HCT116 (cell line): ENCODE data around the gene PIP5K1A. TPM values are rescaled to one million over a fixed set of nuclear protein-coding genes. Genes with fewer than 3 reads are reported as not detected.

Source experiments
- ATAC-seq: fragments of 200-7000 bp; cut with Tn5 transposase; 2 replicates; pipeline ENCODE4 v1.9.1; 2020; ENCODE audit warnings: mild to moderate bottlenecking, moderate library complexity
- BruUV-seq: library from RNA; stranded (reverse); fragments of 400-500 nt; replicated peaks from 2 replicates; lab custom pipeline; 2021; lab: Mats Ljungman, UMichigan
- CTCF ChIA-PET: fragments of 300-600 bp; sonication (Branson Sonifier 250); formaldehyde crosslinking; loops from one replicate; lab custom pipeline; 2021; ENCODE audit warnings: antibody characterized with exemption; lab: Charles Lee
- POLR2A ChIA-PET: fragments of 300-600, 350-600 bp; sonication (Branson Sonifier 250); formaldehyde crosslinking; loops from one replicate; lab custom pipeline; 2021; ENCODE audit warnings: antibody characterized with exemption; lab: Charles Lee
- RAD21 ChIA-PET, 2 experiments: fragments of 300-600 bp; sonication (Branson Sonifier 250); formaldehyde crosslinking; loops; one replicate each; lab custom pipeline; 2023; ENCODE audit warnings: low total read pairs in 2 of 2; ENCODE audit not compliant: uncharacterized antibody in 2 of 2, unreplicated experiment in 2 of 2, low non-redundant PET in 1 of 2; lab: Charles Lee
- DNase-seq: peaks from one replicate; pipeline ENCODE4 v3.0.0-alpha.2; 2010; ENCODE audit warnings: low read depth, low spot score
- H2AFZ ChIP-seq: fragments of 200-600 bp; shearing (Covaris generic), sonication (generic); 2 replicates; pipeline ENCODE4 v1.6.1; 2017; ENCODE audit warnings: low read depth, mixed run types, mixed read lengths, antibody characterized with exemption, low read length; ENCODE audit not compliant: poor library complexity, severe bottlenecking
- H3K27ac ChIP-seq: 2 replicates; pipeline ENCODE4 v1.5.1; 2012; ENCODE audit warnings: low read depth, low read length
- H3K27me3 ChIP-seq: fragments of 200-600 bp; sonication (generic); 2 replicates; pipeline ENCODE4 v1.6.1; 2016; ENCODE audit warnings: mixed run types, low read length, mixed read lengths; ENCODE audit not compliant: insufficient read depth
- H3K36me3 ChIP-seq, 2 experiments: fragments of 200-500 bp in 1 of 2; fragments of 200-600 bp in 1 of 2; sonication (Bioruptor generic) in 1 of 2; sonication (generic) in 1 of 2; 2 replicates each; pipeline versions ENCODE4 v1.5.1 to v1.6.1; 2014 to 2016; ENCODE audit warnings: low read length in 2 of 2, inconsistent platforms in 1 of 2, mixed read lengths in 1 of 2, mixed run types in 1 of 2; ENCODE audit not compliant: insufficient read depth in 2 of 2, control insufficient read depth in 1 of 2
- H3K4me1 ChIP-seq, 2 experiments: fragments of 200-600 bp in 1 of 2; sonication (generic) in 1 of 2; 2 replicates each; pipeline versions ENCODE4 v1.5.1 to v1.6.1; 2012 to 2017; ENCODE audit warnings: low read length in 2 of 2, inconsistent platforms in 1 of 2, mild to moderate bottlenecking in 1 of 2, mixed read lengths in 1 of 2, mixed run types in 1 of 2, moderate library complexity in 1 of 2; ENCODE audit not compliant: insufficient read depth in 2 of 2, control insufficient read depth in 1 of 2
- H3K4me2 ChIP-seq: fragments of 200-600 bp; sonication (generic); 2 replicates; pipeline ENCODE4 v1.6.1; 2017; ENCODE audit warnings: mixed run types, low read length, mixed read lengths
- H3K4me3 ChIP-seq, 2 experiments: fragments of 200-600 bp in 1 of 2; sonication (generic) in 1 of 2; replicated peaks in 1 of 2; 2 replicates each; pipeline ENCODE4 v1.5.1; 2011 to 2016; ENCODE audit warnings: low read length in 2 of 2, control low read depth in 1 of 2, low read depth in 1 of 2, mild to moderate bottlenecking in 1 of 2, mixed read lengths in 1 of 2, mixed run types in 1 of 2
- H3K79me2 ChIP-seq: fragments of 200-600 bp; sonication (generic); 2 replicates; pipeline ENCODE4 v1.6.1; 2017; ENCODE audit warnings: mild to moderate bottlenecking, mixed run types, low read length, moderate library complexity, mixed read lengths; ENCODE audit not compliant: insufficient read depth
- H3K9ac ChIP-seq: fragments of 200-600 bp; sonication (generic); 2 replicates; pipeline ENCODE4 v1.6.1; 2016; ENCODE audit warnings: low read length, mixed read lengths
- H3K9me2 ChIP-seq: fragments of 200-600 bp; sonication (generic), shearing (Covaris generic); 2 replicates; pipeline ENCODE4 v1.6.1; 2017; ENCODE audit warnings: mixed run types, mild to moderate bottlenecking, moderate library complexity; ENCODE audit not compliant: insufficient read depth
- H3K9me3 ChIP-seq, 2 experiments: fragments of 200-500 bp in 1 of 2; fragments of 200-600 bp in 1 of 2; sonication (Bioruptor generic) in 1 of 2; sonication (generic) in 1 of 2; 2 replicates each; pipeline ENCODE4 v1.6.1; 2014 to 2017; ENCODE audit warnings: low read length in 2 of 2, mixed read lengths in 2 of 2, inconsistent platforms in 1 of 2, low read depth in 1 of 2, mild to moderate bottlenecking in 1 of 2, mixed run types in 1 of 2, moderate library complexity in 1 of 2; ENCODE audit not compliant: control insufficient read depth in 1 of 2, insufficient read depth in 1 of 2
- H4K20me1 ChIP-seq: fragments of 200-600 bp; sonication (generic), shearing (Covaris generic); 2 replicates; pipeline ENCODE4 v1.6.1; 2017; ENCODE audit warnings: mixed run types, mild to moderate bottlenecking, moderate library complexity; ENCODE audit not compliant: insufficient read depth
- ATF3 ChIP-seq: IDR thresholded peaks from 2 replicates; pipeline ENCODE4 v1.6.1; 2012
- CBX3 ChIP-seq: IDR thresholded peaks from 2 replicates; pipeline ENCODE4 v1.6.1; 2012; ENCODE audit warnings: low read depth
- CEBPB ChIP-seq: IDR thresholded peaks from 2 replicates; pipeline ENCODE4 v1.6.1; 2012; ENCODE audit warnings: low read depth
- ELF1 ChIP-seq: IDR thresholded peaks from 2 replicates; pipeline ENCODE4 v1.6.1; 2012; ENCODE audit warnings: low read depth, borderline replicate concordance
- FOSL1 ChIP-seq: IDR thresholded peaks from 2 replicates; pipeline ENCODE4 v1.6.1; 2012; ENCODE audit warnings: low read depth
- POLR2A ChIP-seq: IDR thresholded peaks from 2 replicates; pipeline ENCODE4 v1.7.0; 2011; ENCODE audit warnings: borderline replicate concordance; ENCODE audit not compliant: insufficient read depth, insufficient read length; ENCODE audit errors: extremely low read depth
- POLR2AphosphoS5 ChIP-seq: IDR thresholded peaks from 2 replicates; pipeline ENCODE4 v1.6.1; 2011; ENCODE audit warnings: mild to moderate bottlenecking, low read depth, low read length, moderate library complexity
- RAD21 ChIP-seq: IDR thresholded peaks from 2 replicates; pipeline ENCODE4 v1.6.1; 2012; ENCODE audit warnings: low read depth, mild to moderate bottlenecking
- SP1 ChIP-seq: IDR thresholded peaks from 2 replicates; pipeline ENCODE4 v1.6.1; 2012; ENCODE audit warnings: low read depth
- ZFX ChIP-seq: fragments of 450-650 bp; IDR thresholded peaks from 2 replicates; pipeline ENCODE4 v1.6.1; 2017
- ZNF274 ChIP-seq: fragments of 200-500 bp; sonication (Bioruptor generic); IDR thresholded peaks from 2 replicates; pipeline ENCODE4 v1.6.1; 2014; ENCODE audit warnings: mild to moderate bottlenecking, low read depth, low read length, inconsistent platforms
- intact Hi-C: fragments of 100-400 bp; cut with micrococcal nuclease; formaldehyde crosslinking; loops from 2 replicates; pipeline ENCODE4 v1.10.0; 2022
- total RNA-seq: library from RNA; stranded (reverse); gene quantifications from one replicate; pipeline ENCODE4 v1.2.1, GENCODE V29; 2021; ENCODE audit not compliant: unreplicated experiment
- TF ChIP-seq, protein P1 (sequence below): IDR thresholded peaks from 2 replicates; pipeline ENCODE4 v1.6.1; 2011; ENCODE audit warnings: mild to moderate bottlenecking, low read length, moderate library complexity; ENCODE audit not compliant: insufficient replicate concordance; ENCODE audit errors: extremely low read depth
- TF ChIP-seq, protein P2 (sequence below), 3 experiments: fragments of 200-600 bp in 1 of 3; sonication (generic) in 1 of 3; IDR thresholded peaks in 2 of 3; conservative IDR thresholded peaks in 1 of 3; 2 replicates each; pipeline ENCODE4 v1.5.1; 2012 to 2017; ENCODE audit warnings: low read depth in 2 of 3, low read length in 2 of 3, antibody characterized with exemption in 1 of 3, borderline replicate concordance in 1 of 3, control low read depth in 1 of 3, mild to moderate bottlenecking in 1 of 3, mixed read lengths in 1 of 3, mixed run types in 1 of 3, moderate library complexity in 1 of 3; ENCODE audit not compliant: insufficient read depth in 1 of 3
- TF ChIP-seq, protein P3 (sequence below): IDR thresholded peaks from 2 replicates; pipeline ENCODE4 v1.6.1; 2012; ENCODE audit warnings: low read depth

The PIP5K1A gene
- total RNA-seq, 1 experiment from 2014 or later, result 75.4 TPM

- TF ChIP-seq, protein P1, sequence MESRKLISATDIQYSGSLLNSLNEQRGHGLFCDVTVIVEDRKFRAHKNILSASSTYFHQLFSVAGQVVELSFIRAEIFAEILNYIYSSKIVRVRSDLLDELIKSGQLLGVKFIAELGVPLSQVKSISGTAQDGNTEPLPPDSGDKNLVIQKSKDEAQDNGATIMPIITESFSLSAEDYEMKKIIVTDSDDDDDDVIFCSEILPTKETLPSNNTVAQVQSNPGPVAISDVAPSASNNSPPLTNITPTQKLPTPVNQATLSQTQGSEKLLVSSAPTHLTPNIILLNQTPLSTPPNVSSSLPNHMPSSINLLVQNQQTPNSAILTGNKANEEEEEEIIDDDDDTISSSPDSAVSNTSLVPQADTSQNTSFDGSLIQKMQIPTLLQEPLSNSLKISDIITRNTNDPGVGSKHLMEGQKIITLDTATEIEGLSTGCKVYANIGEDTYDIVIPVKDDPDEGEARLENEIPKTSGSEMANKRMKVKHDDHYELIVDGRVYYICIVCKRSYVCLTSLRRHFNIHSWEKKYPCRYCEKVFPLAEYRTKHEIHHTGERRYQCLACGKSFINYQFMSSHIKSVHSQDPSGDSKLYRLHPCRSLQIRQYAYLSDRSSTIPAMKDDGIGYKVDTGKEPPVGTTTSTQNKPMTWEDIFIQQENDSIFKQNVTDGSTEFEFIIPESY, result no peak
- TF ChIP-seq CBX3, result no peak
- no peak for TF ChIP-seq SP1
Observed at GRCh38 chr1:151237678-151238466, 39.5 kb downstream of the PIP5K1A start (continued).

- Histone ChIP-seq H3K4me2 (no peak overlapping the region), H4K20me1 (no peaks in the 10 kb centered on the region), H3K9me3 (no peaks in the 10 kb centered on the region), H3K9ac (no peak overlapping the region), H3K36me3 (peaks cover 55 to 90% of the 10 kb centered on the region in 2 experiments), H3K4me3 (no peak overlapping the region), H3K27me3 (no peaks in the 10 kb centered on the region), H3K79me2 (peaks cover under 1% of the 10 kb centered on the region; the same call in 1 of the 2 replicates), H3K4me1 (no peaks in the 10 kb centered on the region), H3K9me2 (no peaks in the 10 kb centered on the region), H3K27ac (no peak overlapping the region), H2AFZ (no peak overlapping the region)
- ChIA-PET POLR2A (no interaction called here), RAD21 (no interaction called here), CTCF (interaction anchor here (1.6 kb wide), 1 partner anchor 14 kb away, joined by 5 read pairs; no protein-coding TSS in a partner anchor)
- no TSS peak for BruUV-seq
- intact Hi-C loops, result no loop called here
- DNase-seq (no peak), ATAC-seq (no peak)
- no peak for TF ChIP-seq ATF3
- no peak for TF ChIP-seq SP1
- no peak for TF ChIP-seq CEBPB
- TF ChIP-seq POLR2A, result no peak
- TF ChIP-seq ZFX, result no peak
- TF ChIP-seq RAD21, result no peak
- no peak for TF ChIP-seq POLR2AphosphoS5
- TF ChIP-seq, protein P2, sequence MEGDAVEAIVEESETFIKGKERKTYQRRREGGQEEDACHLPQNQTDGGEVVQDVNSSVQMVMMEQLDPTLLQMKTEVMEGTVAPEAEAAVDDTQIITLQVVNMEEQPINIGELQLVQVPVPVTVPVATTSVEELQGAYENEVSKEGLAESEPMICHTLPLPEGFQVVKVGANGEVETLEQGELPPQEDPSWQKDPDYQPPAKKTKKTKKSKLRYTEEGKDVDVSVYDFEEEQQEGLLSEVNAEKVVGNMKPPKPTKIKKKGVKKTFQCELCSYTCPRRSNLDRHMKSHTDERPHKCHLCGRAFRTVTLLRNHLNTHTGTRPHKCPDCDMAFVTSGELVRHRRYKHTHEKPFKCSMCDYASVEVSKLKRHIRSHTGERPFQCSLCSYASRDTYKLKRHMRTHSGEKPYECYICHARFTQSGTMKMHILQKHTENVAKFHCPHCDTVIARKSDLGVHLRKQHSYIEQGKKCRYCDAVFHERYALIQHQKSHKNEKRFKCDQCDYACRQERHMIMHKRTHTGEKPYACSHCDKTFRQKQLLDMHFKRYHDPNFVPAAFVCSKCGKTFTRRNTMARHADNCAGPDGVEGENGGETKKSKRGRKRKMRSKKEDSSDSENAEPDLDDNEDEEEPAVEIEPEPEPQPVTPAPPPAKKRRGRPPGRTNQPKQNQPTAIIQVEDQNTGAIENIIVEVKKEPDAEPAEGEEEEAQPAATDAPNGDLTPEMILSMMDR (IDR thresholded peaks at IDR 0.05 in 2 of 3, conservative IDR thresholded peaks at IDR 0.05 in 1 of 3; ENCODE audit: borderline replicate concordance in 1 of 3, insufficient read depth in 1 of 3, low read depth in 2 of 3, low read length in 2 of 3), result no peak
- no peak for TF ChIP-seq ELF1
- TF ChIP-seq, protein P1, result no peak
- TF ChIP-seq, protein P3, sequence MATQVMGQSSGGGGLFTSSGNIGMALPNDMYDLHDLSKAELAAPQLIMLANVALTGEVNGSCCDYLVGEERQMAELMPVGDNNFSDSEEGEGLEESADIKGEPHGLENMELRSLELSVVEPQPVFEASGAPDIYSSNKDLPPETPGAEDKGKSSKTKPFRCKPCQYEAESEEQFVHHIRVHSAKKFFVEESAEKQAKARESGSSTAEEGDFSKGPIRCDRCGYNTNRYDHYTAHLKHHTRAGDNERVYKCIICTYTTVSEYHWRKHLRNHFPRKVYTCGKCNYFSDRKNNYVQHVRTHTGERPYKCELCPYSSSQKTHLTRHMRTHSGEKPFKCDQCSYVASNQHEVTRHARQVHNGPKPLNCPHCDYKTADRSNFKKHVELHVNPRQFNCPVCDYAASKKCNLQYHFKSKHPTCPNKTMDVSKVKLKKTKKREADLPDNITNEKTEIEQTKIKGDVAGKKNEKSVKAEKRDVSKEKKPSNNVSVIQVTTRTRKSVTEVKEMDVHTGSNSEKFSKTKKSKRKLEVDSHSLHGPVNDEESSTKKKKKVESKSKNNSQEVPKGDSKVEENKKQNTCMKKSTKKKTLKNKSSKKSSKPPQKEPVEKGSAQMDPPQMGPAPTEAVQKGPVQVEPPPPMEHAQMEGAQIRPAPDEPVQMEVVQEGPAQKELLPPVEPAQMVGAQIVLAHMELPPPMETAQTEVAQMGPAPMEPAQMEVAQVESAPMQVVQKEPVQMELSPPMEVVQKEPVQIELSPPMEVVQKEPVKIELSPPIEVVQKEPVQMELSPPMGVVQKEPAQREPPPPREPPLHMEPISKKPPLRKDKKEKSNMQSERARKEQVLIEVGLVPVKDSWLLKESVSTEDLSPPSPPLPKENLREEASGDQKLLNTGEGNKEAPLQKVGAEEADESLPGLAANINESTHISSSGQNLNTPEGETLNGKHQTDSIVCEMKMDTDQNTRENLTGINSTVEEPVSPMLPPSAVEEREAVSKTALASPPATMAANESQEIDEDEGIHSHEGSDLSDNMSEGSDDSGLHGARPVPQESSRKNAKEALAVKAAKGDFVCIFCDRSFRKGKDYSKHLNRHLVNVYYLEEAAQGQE, result no peak
- no peak for TF ChIP-seq ZNF274
- TF ChIP-seq FOSL1, result no peak
Observed at GRCh38 chr1:151238467-151238739, 40.1 kb downstream of the PIP5K1A start.
